ACC112 (cell line): Measurements from ENCODE around the gene OR10A6.

Source experiments
- H2AFZ ChIP-seq: fragments of 200-600 bp; sonication (generic); one replicate; pipeline ENCODE4 v1.6.0; 2017; ENCODE audit warnings: antibody characterized with exemption, low read length; ENCODE audit not compliant: unreplicated experiment
- H3K27ac ChIP-seq: fragments of 200-600 bp; sonication (generic); 2 replicates; pipeline ENCODE4 v1.5.1; 2014; ENCODE audit warnings: low read depth, mild to moderate bottlenecking, antibody characterized with exemption, low read length, moderate library complexity
- H3K27me3 ChIP-seq: fragments of 200-600 bp; sonication (generic); 2 replicates; pipeline ENCODE4 v1.6.1; 2014; ENCODE audit warnings: mild to moderate bottlenecking, antibody characterized with exemption, low read length, moderate library complexity, mixed read lengths; ENCODE audit not compliant: insufficient read depth
- H3K36me3 ChIP-seq: fragments of 200-600 bp; sonication (generic); 2 replicates; pipeline ENCODE4 v1.6.1; 2016; ENCODE audit warnings: mild to moderate bottlenecking, antibody characterized with exemption, low read length, moderate library complexity, mixed read lengths; ENCODE audit not compliant: insufficient read depth
- H3K4me1 ChIP-seq: fragments of 200-600 bp; sonication (generic); one replicate; pipeline ENCODE4 v1.6.1; 2016; ENCODE audit warnings: low read length, mixed read lengths; ENCODE audit not compliant: insufficient read depth, unreplicated experiment, control insufficient read depth
- H3K4me3 ChIP-seq: fragments of 200-600 bp; sonication (generic); 2 replicates; pipeline ENCODE4 v1.5.1; 2014; ENCODE audit warnings: mild to moderate bottlenecking, low read depth, low read length
- H3K79me2 ChIP-seq: fragments of 200-600 bp; sonication (generic); one replicate; pipeline ENCODE4 v1.6.0; 2016; ENCODE audit warnings: low read length; ENCODE audit not compliant: control insufficient read depth, unreplicated experiment, insufficient read depth

The OR10A6 gene

DNA sequence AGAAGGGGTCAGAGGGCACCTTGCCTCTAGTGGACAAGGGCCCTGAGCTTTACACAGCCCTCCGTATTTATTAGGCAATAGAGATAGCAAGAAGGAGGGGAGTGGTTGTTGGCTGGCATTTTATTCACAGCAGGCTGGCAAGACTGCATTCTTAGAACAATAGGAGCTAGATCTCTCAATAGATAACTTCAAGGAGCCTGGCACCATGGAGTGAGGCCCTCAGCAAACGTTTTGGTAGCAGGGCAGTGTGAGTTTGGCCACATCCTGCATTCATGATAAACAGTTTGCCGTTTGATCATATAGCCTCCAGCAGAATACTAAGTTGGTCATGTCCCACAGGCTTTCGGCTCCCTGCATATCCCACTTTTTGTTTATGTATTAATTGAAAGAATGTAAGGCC lies 31.6 kb downstream of the OR10A6 start:
- Histone ChIP-seq H3K36me3 (no peaks in the 10 kb centered on the region), H3K27me3 (no peaks in the 10 kb centered on the region), H2AFZ (no peak overlapping the region), H3K79me2 (no peaks in the 10 kb centered on the region), H3K4me1 (peaks cover 4% of the 10 kb centered on the region), H3K27ac (no peak overlapping the region), H3K4me3 (no peak overlapping the region)

DNA sequence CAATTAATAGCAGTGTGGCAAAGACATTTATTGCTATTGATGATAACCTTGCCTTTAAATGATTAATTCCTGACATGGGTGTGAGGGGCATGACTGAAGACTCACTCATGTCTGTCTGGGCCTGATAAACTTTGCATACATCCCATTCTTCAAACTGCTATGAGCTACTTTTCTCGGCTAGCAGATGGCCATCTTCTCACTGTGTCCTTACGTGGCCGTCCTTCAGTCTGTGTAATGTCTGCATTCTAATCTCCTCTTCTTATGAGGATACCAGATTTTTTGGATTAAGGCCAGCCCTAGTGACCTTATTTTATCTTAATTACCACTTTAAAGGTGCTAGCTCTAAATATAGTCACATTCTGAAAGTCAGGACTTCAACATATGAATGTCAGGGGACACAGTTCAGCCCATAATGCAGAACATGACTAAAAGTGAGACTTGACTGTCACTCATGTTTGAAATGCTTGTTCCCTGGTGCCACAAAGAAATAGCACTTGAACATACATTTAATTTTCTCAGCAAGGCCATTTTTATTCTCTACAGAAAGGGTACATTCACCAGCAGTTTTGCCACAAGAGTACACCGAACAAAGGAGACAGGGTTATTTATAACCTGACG lies 32.3 kb downstream of the OR10A6 start:
- Histone ChIP-seq H3K27me3 (no peaks in the 10 kb centered on the region), H3K4me1 (peaks cover 4% of the 10 kb centered on the region), H3K27ac (no peak overlapping the region)

DNA sequence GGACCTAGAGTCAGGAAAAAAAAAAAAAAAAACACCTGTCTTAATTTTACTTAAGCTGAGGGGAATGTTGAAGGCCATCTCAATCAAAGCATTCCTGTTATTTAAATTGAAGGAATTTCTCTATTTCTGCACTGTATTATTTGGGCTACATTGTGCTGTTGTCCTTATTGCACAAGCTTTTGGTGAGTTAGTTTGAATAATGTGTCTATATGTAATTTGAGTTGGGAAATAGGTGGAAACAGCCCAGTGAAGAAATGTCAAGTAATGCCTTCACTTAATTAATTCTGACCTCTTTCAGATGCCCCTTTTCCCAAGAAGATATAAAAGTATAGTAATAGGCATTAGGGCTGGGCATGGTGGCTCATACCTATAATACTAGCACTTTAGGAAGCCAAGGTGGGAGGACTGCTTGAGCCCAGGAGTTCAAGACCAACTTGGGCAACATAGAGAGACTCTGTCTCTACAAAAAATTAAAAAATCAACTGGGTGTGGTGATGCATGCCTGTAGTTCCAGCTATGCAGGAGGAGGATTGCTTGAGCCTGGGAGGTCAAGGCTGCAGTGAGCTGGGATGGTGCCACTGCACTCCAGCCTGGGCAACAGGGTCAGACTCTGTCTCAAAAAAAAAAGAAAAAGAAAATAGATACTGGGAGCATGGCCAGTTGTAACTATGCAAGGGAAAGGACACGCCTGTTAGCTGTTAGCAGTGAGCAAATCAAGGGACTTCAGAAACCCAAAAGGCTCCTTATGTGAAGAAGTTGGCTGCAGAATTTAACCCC lies 34.9 kb downstream of the OR10A6 start:
- Histone ChIP-seq H3K79me2 (no peaks in the 10 kb centered on the region), H3K36me3 (no peaks in the 10 kb centered on the region), H3K27ac (no peak overlapping the region), H3K27me3 (no peaks in the 10 kb centered on the region), H3K4me1 (peaks cover 19% of the 10 kb centered on the region), H3K4me3 (no peak overlapping the region), H2AFZ (no peak overlapping the region)

More for the DNA sequence above, 32.3 kb downstream of the OR10A6 start:
- no peak overlapping the region for H2AFZ ChIP-seq
- H3K36me3 ChIP-seq: no peaks in the 10 kb centered on the region
- H3K4me3 ChIP-seq: no peak overlapping the region
- H3K79me2 ChIP-seq: no peaks in the 10 kb centered on the region

GRCh38 chr11:7894251-7894650 lies 36.8 kb downstream of the OR10A6 start:
- H3K4me1 ChIP-seq: peaks cover 34% of the 10 kb centered on the region
- no peak overlapping the region for H3K27ac ChIP-seq
- H3K4me3 ChIP-seq: no peak overlapping the region
- H2AFZ ChIP-seq: no peak overlapping the region
- no peaks in the 10 kb centered on the region for H3K27me3 ChIP-seq
- no peaks in the 10 kb centered on the region for H3K79me2 ChIP-seq
- H3K36me3 ChIP-seq: no peaks in the 10 kb centered on the region

DNA sequence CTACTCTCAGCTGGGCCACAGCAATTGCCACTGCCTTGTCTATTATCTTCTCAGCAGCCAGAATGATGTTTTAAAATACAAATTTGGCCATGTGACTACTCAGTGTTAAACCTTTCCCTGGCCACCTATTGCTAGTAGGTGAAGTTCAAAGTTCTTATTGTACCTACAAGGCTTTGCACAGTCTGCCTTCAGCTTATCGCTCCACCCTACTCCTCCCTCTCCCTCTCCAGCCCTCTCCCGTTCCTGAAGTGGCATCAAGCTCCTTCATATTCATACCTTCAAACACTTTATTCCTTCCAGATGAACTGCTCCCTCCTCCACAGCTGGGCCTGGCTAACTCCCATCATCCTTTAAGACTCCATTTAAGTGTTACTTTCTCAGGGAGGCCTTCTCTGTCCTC lies 37.3 kb downstream of the OR10A6 start:
- no peaks in the 10 kb centered on the region for H3K79me2 ChIP-seq
- no peak overlapping the region for H3K4me3 ChIP-seq
- no peaks in the 10 kb centered on the region for H3K36me3 ChIP-seq
- H3K4me1 ChIP-seq: peaks cover 34% of the 10 kb centered on the region
- H3K27me3 ChIP-seq: no peaks in the 10 kb centered on the region
- H2AFZ ChIP-seq: no peak overlapping the region
- no peak overlapping the region for H3K27ac ChIP-seq

GRCh38 chr11:7892840-7893254 lies 38.2 kb downstream of the OR10A6 start:
- Histone ChIP-seq H2AFZ (peak overlapping the region; percentile 97), H3K79me2 (no peaks in the 10 kb centered on the region), H3K4me1 (peaks cover 34% of the 10 kb centered on the region), H3K36me3 (no peaks in the 10 kb centered on the region), H3K27me3 (no peaks in the 10 kb centered on the region), H3K4me3 (peak overlapping the region; percentile 48; the same call in 1 of the 2 replicates), H3K27ac (peak overlapping the region; percentile 79)

- Histone ChIP-seq H3K79me2 (no peaks in the 10 kb centered on the region), H3K4me3 (peak overlapping the region; percentile 48; the same call in 1 of the 2 replicates), H2AFZ (peak overlapping the region; percentile 97), H3K36me3 (no peaks in the 10 kb centered on the region), H3K27ac (peak overlapping the region; percentile 79), H3K4me1 (peaks cover 34% of the 10 kb centered on the region), H3K27me3 (no peaks in the 10 kb centered on the region)
Measured at GRCh38 chr11:7892059-7892699, 38.9 kb downstream of the OR10A6 start.

DNA sequence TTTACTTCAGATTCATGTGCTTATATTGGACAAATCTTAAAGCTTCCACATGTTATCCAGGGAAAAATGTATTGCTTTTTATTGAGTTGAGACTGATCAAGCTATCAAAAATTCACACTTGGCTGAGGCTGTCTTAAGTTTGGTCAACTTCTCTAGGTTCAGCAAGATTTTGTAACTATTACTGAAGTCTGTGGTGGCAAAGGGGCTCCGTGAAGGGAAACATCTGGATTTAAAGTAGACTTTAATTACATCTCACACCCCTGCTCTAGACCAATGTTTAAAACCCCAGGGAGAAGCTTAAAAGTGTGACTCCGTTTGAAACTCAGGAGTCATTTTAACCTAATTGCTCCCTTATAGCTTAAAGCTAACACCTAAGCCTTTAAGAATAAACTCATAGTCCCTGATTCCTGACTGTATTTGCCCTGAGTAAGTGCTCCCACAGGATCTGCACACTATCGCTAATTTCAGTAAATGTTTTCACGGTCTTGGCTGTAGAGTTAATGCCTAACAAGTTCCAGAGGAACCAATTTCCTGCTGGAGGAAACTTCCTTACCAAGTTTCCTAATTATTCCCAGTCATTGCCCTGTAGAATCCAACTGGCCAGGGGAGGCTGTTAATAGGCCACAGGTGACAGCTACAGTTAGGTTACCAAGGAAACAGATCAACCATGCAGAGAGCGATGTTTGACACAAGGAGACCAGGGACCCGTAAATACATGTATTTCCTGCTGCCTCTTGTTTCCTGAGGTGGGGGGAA lies 40.5 kb downstream of the OR10A6 start:
- H3K4me3 ChIP-seq: peak overlapping the region; percentile 68
- peak overlapping the region; percentile 96 for H2AFZ ChIP-seq
- H3K27ac ChIP-seq: no peak overlapping the region
- peaks cover 31% of the 10 kb centered on the region for H3K4me1 ChIP-seq
- no peaks in the 10 kb centered on the region for H3K27me3 ChIP-seq
- H3K36me3 ChIP-seq: no peaks in the 10 kb centered on the region
- H3K79me2 ChIP-seq: no peaks in the 10 kb centered on the region

GRCh38 chr11:7889985-7890384 lies 41.1 kb downstream of the OR10A6 start:
- no peak overlapping the region for H3K27ac ChIP-seq
- peak overlapping the region; percentile 96 for H2AFZ ChIP-seq

GRCh38 chr11:7882860-7883259 lies 48.2 kb downstream of the OR10A6 start:
- Histone ChIP-seq H3K27ac (no peak overlapping the region), H3K36me3 (no peaks in the 10 kb centered on the region), H3K27me3 (no peaks in the 10 kb centered on the region), H3K79me2 (no peaks in the 10 kb centered on the region), H3K4me3 (no peak overlapping the region), H3K4me1 (no peaks in the 10 kb centered on the region), H2AFZ (no peak overlapping the region)

More at GRCh38 chr11:7889985-7890384, 41.1 kb downstream of the OR10A6 start:
- Histone ChIP-seq H3K27me3 (no peaks in the 10 kb centered on the region), H3K4me3 (peak overlapping the region; percentile 68), H3K36me3 (no peaks in the 10 kb centered on the region), H3K4me1 (peaks cover 31% of the 10 kb centered on the region), H3K79me2 (no peaks in the 10 kb centered on the region)
